Ishikawa (cell line): Measurements from ENCODE around the gene LSM7.
A peak's percentile ranks its signal among the peaks of the same experiment; 100 is the strongest.

Experiments used
- CEBPB ChIP-seq: IDR thresholded peaks from 2 replicates; pipeline ENCODE4 v1.6.1; 2012
- CREB1 ChIP-seq: IDR thresholded peaks from 2 replicates; pipeline ENCODE4 v1.6.1; 2012; ENCODE audit warnings: low read depth
- EGR1 ChIP-seq: IDR thresholded peaks from 2 replicates; pipeline ENCODE4 v1.6.1; 2012
- EP300 ChIP-seq: IDR thresholded peaks from 2 replicates; pipeline ENCODE4 v1.6.1; 2012; ENCODE audit warnings: borderline replicate concordance
- FOXM1 ChIP-seq: IDR thresholded peaks from 2 replicates; pipeline ENCODE4 v1.6.1; 2012; ENCODE audit warnings: low read depth, borderline replicate concordance
- NFIC ChIP-seq: IDR thresholded peaks from 2 replicates; pipeline ENCODE4 v1.6.1; 2012
- RAD21 ChIP-seq: IDR thresholded peaks from 2 replicates; pipeline ENCODE4 v1.6.1; 2012; ENCODE audit warnings: low read depth
- TAF1 ChIP-seq: IDR thresholded peaks from 2 replicates; pipeline ENCODE4 v1.6.1; 2012; ENCODE audit warnings: low read depth, mild to moderate bottlenecking
- TCF12 ChIP-seq: IDR thresholded peaks from 2 replicates; pipeline ENCODE4 v1.6.1; 2012; ENCODE audit warnings: low read depth
- TEAD4 ChIP-seq: IDR thresholded peaks from 2 replicates; pipeline ENCODE4 v1.6.1; 2012
- YY1 ChIP-seq: IDR thresholded peaks from 2 replicates; pipeline ENCODE4 v1.6.1; 2012; ENCODE audit warnings: low read depth
- ZBTB7A ChIP-seq: IDR thresholded peaks from 2 replicates; pipeline ENCODE4 v1.6.1; 2012; ENCODE audit warnings: low read depth
- TF ChIP-seq, protein P1 (sequence below): IDR thresholded peaks from 2 replicates; pipeline ENCODE4 v1.6.1; 2012
- TF ChIP-seq, protein P2 (sequence below): IDR thresholded peaks from 2 replicates; pipeline ENCODE4 v1.6.1; 2012; ENCODE audit warnings: low read depth, mild to moderate bottlenecking
- TF ChIP-seq, protein P3 (sequence below): IDR thresholded peaks from 2 replicates; pipeline ENCODE4 v1.6.1; 2012

LSM7 gene

DNA sequence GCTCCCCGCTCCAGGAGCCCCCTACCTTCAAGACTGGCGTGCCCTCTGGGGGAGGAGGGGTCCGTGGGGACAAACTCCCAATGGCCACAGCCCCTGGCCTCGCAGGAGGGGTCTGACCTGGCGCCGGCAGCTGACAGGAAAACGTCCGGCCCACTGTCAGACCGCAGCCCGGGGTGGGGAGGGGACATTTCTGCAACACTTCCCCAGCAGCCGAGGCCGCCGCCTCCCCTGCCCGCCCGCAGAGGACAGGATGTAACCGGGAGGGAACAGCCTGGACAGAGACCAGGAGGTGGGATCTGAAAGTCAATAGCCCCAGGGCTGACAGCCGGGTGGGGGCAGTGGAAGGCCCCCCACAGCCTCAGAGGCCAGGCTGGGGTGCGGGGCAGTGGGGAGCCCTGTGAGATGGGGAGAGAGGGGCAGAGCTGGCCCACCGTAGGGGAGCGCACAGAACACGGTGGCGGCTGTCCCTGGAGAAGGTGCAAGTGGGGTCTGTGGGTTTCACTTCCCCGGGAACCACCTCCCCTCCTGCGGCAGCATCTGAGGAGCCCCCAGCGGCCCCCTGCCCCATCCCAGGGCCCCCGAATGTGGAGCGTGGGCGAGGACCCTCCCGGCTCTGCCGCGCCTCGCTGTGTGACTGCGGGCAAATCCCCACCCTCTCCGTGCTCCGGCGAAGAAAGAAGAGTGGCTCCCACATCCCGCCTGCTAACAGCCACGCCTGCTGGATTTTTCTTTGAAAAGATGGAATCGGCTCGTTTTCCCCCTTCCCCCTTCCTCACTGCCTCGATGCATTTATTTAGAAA is 46.1 kb downstream of the LSM7 start, which contains the start of gene PEAK3:
PEAK3 (minus strand) TSS at position 114 of the 800 bp plus-strand sequence. CDS start 1,244 bp downstream, outside the sequence.
- TF ChIP-seq TEAD4 (no peak), TAF1 (no peak), NFIC (no peak), EP300 (no peak), FOXM1 (no peak), RAD21 (no peak), EGR1 (no peak), CREB1 (no peak)
- TF ChIP-seq, protein P1, sequence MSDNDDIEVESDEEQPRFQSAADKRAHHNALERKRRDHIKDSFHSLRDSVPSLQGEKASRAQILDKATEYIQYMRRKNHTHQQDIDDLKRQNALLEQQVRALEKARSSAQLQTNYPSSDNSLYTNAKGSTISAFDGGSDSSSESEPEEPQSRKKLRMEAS: no peak
- TF ChIP-seq, protein P2, sequence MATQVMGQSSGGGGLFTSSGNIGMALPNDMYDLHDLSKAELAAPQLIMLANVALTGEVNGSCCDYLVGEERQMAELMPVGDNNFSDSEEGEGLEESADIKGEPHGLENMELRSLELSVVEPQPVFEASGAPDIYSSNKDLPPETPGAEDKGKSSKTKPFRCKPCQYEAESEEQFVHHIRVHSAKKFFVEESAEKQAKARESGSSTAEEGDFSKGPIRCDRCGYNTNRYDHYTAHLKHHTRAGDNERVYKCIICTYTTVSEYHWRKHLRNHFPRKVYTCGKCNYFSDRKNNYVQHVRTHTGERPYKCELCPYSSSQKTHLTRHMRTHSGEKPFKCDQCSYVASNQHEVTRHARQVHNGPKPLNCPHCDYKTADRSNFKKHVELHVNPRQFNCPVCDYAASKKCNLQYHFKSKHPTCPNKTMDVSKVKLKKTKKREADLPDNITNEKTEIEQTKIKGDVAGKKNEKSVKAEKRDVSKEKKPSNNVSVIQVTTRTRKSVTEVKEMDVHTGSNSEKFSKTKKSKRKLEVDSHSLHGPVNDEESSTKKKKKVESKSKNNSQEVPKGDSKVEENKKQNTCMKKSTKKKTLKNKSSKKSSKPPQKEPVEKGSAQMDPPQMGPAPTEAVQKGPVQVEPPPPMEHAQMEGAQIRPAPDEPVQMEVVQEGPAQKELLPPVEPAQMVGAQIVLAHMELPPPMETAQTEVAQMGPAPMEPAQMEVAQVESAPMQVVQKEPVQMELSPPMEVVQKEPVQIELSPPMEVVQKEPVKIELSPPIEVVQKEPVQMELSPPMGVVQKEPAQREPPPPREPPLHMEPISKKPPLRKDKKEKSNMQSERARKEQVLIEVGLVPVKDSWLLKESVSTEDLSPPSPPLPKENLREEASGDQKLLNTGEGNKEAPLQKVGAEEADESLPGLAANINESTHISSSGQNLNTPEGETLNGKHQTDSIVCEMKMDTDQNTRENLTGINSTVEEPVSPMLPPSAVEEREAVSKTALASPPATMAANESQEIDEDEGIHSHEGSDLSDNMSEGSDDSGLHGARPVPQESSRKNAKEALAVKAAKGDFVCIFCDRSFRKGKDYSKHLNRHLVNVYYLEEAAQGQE: no peak

DNA sequence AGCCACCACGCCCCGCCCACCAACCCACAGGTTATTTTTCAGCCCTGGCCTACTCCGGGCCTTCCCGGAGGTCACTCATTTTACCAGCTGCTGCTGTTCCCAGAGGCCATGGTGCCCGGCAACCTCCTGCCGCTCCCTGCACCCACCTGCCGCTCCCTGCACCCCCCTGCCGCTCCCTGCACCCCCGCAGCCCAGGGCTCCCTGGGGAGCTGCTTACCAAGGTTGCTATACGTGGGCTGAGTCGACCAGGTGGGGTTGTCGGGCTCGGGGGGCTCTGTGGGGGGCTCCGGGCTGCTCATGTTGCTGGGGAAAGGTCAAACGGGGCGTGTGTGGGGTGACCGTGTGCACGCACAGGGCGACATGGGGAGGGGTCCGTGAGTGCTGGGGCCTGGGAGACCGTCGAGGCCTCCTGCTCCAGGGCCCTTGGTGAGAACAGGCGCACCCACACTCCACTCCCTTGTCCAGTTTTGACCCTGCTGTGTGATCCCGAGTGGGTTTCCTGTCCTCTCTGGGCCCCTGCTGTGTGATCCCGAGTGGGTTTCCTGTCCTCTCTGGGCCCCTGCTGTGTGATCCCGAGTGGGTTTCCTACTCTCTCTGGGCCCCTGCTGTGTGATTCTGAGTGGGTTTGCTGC is 47.6 kb downstream of the LSM7 start:
- TF ChIP-seq ZBTB7A: 0 out of 2 replicates have a peak, but pooled peaks have one; percentile 37
- TF ChIP-seq EP300: no peak
- no peak for TF ChIP-seq TEAD4
- TF ChIP-seq YY1: no peak
- TF ChIP-seq CREB1: no peak

DNA sequence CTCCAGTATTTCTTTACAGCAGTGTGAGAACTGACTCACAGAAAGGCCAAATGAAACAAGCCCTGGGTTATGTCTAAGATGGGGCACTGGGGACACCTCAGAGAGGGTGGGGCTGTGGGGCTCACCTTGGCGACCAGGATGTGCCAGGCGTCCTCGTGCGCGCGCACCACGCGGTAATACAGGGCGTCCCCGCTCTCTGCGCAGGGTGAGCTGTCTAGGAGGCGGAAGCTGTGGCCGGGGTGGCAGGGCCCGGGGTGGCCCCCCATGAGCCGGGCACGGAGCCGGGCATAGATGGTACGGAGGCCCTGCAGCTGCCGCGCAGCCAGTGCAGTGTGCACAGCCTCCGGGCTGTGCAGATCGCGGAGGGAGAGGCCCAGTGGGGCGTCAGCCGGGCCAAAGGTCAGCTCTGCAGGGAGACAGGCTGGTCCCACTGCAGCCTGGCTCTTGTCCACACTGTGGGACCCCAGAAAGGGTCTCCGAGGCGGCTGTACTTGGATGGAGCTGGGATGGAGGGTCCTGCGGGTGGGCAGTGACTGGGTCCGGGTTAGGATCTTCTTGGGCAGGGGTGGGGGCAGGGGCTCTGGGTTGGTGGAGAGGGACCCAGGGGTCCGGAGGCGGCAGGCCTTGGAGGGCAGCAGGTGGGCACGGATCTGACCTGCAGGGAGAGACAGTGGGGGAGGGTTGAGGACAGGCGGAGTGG is 49.8 kb downstream of the LSM7 start:
- no peak for TF ChIP-seq TEAD4
- 0 out of 2 replicates have a peak, but pooled peaks have one; percentile 34 for TF ChIP-seq ZBTB7A
- TF ChIP-seq, protein P1: no peak
- no peak for TF ChIP-seq TCF12
- no peak for TF ChIP-seq YY1
- TF ChIP-seq, protein P2: no peak
- TF ChIP-seq NFIC: no peak

DNA sequence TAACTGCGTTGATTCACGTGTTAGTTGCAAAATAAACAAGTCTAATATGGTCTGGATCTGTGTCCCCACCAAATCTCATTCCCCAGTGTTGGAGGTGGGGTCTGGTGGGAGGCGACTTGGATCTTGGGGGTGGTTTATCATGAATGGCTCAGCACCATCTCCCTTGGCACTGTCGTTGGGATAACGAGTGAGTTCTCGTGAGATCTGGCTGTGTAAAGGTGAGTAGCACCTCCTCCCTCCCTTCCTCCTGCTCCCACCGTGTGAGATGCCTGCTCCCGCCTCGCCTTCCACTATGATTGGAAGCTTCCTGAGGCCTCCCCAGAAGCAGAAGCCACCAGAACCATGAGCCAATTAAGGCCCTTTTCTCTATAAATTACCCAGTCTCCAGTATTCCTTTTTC is 51.2 kb downstream of the LSM7 start:
- TF ChIP-seq, protein P3, sequence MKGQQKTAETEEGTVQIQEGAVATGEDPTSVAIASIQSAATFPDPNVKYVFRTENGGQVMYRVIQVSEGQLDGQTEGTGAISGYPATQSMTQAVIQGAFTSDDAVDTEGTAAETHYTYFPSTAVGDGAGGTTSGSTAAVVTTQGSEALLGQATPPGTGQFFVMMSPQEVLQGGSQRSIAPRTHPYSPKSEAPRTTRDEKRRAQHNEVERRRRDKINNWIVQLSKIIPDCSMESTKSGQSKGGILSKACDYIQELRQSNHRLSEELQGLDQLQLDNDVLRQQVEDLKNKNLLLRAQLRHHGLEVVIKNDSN: no peak
- TF ChIP-seq CEBPB (no peak), NFIC (no peak), EP300 (no peak), TEAD4 (no peak), TAF1 (no peak), FOXM1 (no peak), RAD21 (no peak), CREB1 (no peak), EGR1 (no peak), ZBTB7A (no peak), TCF12 (no peak), YY1 (no peak)
- TF ChIP-seq, protein P2: no peak
- TF ChIP-seq, protein P1: no peak
